HepG2 (cell line): Measurements from ENCODE around the gene KRTAP10-4. TPM values are rescaled to one million over a fixed set of nuclear protein-coding genes. Genes with fewer than 3 reads are reported as not detected.

Experiments
- ATAC-seq: fragments of 200-7000 bp; cut with Tn5 transposase; 3 replicates; pipeline ENCODE4 v1.9.1; 2020; ENCODE audit warnings: mild to moderate bottlenecking, moderate library complexity
- BruUV-seq: library from RNA; stranded (reverse); fragments of 400-500 nt; replicated peaks from 2 replicates; lab custom pipeline; 2021; lab: Mats Ljungman, UMichigan
- CTCF ChIA-PET: fragments of 300-600 bp; formaldehyde crosslinking; extraction: SDS; loops from one replicate; lab custom pipeline; 2021; ENCODE audit warnings: low total read pairs, inconsistent platforms, low intra/inter-chr PET ratio; lab: Yijun Ruan, JAX
- POLR2A ChIA-PET: fragments of 350-600 bp; sonication (Branson Sonifier 250); formaldehyde crosslinking; loops from one replicate; lab custom pipeline; 2020; ENCODE audit warnings: antibody characterized with exemption, inconsistent platforms; lab: Yijun Ruan, JAX
- DNase-seq: peaks from one replicate; pipeline ENCODE4 v3.0.0-alpha.2; 2015; ENCODE audit warnings: low spot score
- FAIRE-seq: peaks from 3 replicates; lab custom pipeline; 2011; peaks lifted over from hg19 to GRCh38; lab: Jason Lieb, UNC
- H2AFZ ChIP-seq: one replicate; pipeline ENCODE4 v1.6.1; 2011; ENCODE audit warnings: low read length, inconsistent platforms
- H3K27ac ChIP-seq: fragments of 300-600 bp; 3 replicates; pipeline ENCODE4 v1.8.0; 2011; ENCODE audit warnings: mixed run types, mild to moderate bottlenecking, mixed read lengths, low read length, inconsistent platforms; ENCODE audit not compliant: insufficient read depth; ENCODE audit errors: extremely low read length
- H3K27me3 ChIP-seq, 2 experiments: fragments of 200-600 bp in 1 of 2; 2 replicates in 1 of 2; 3 replicates in 1 of 2; pipeline versions ENCODE4 v1.6.0 to v1.8.0; 2011; ENCODE audit warnings: low read length in 2 of 2, mild to moderate bottlenecking in 2 of 2, moderate library complexity in 2 of 2, inconsistent platforms in 1 of 2; ENCODE audit not compliant: insufficient read depth in 2 of 2, control insufficient read depth in 1 of 2
- H3K36me3 ChIP-seq, 2 experiments: fragments of 200-600 bp in 1 of 2; replicated peaks in 1 of 2; 2 replicates in 1 of 2; 3 replicates in 1 of 2; pipeline versions ENCODE4 v1.5.1 to v1.8.0; 2011; ENCODE audit warnings: low read length in 2 of 2, inconsistent platforms in 1 of 2; ENCODE audit not compliant: insufficient read depth in 2 of 2, control insufficient read depth in 1 of 2
- H3K4me1 ChIP-seq: 2 replicates; pipeline ENCODE4 v1.5.1; 2012; ENCODE audit warnings: low read length, inconsistent platforms; ENCODE audit not compliant: insufficient read depth
- H3K4me2 ChIP-seq: 2 replicates; pipeline ENCODE4 v1.6.0; 2011; ENCODE audit warnings: low read depth, low read length, inconsistent platforms
- H3K4me3 ChIP-seq, 3 experiments: fragments of 200-600 bp in 1 of 3; sonication (generic), shearing (Covaris generic) in 1 of 3; replicated peaks in 1 of 3; 2 replicates each; pipeline ENCODE4 v1.5.1; 2011 to 2016; ENCODE audit warnings: low read length in 3 of 3, inconsistent platforms in 2 of 3, low read depth in 2 of 3, mild to moderate bottlenecking in 2 of 3, control low read depth in 1 of 3, mixed read lengths in 1 of 3; ENCODE audit not compliant: insufficient read depth in 1 of 3
- H3K79me2 ChIP-seq: one replicate; pipeline ENCODE4 v1.6.1; 2011; ENCODE audit warnings: low read length, inconsistent platforms; ENCODE audit not compliant: insufficient read depth
- H3K9ac ChIP-seq: 2 replicates; pipeline ENCODE4 v1.6.0; 2011; ENCODE audit warnings: mild to moderate bottlenecking, low read depth, low read length, inconsistent platforms; ENCODE audit not compliant: insufficient read depth
- H3K9me3 ChIP-seq: 2 replicates; pipeline ENCODE4 v1.5.1; 2012; ENCODE audit warnings: mild to moderate bottlenecking, low read length
- H4K20me1 ChIP-seq: 2 replicates; pipeline ENCODE4 v1.6.0; 2011; ENCODE audit warnings: inconsistent platforms, mild to moderate bottlenecking, low read length, moderate library complexity; ENCODE audit not compliant: insufficient read depth
- ARID2 ChIP-seq: sonication (generic); formaldehyde crosslinking; IDR thresholded peaks from 2 replicates; pipeline ENCODE4 v1.8.1; 2022; ENCODE audit warnings: mild to moderate bottlenecking, missing genetic modification reagents, borderline replicate concordance
- CEBPB ChIP-seq: IDR thresholded peaks from 2 replicates; pipeline ENCODE4 v1.6.1; 2011; ENCODE audit warnings: low read depth, low read length, improper control_type of control experiment, borderline replicate concordance
- GFI1 ChIP-seq: sonication (generic); formaldehyde crosslinking; IDR thresholded peaks from 2 replicates; pipeline ENCODE4 v1.5.0; 2020; ENCODE audit warnings: missing genetic modification reagents, mild to moderate bottlenecking, borderline replicate concordance
- GPN1 ChIP-seq: sonication (generic); formaldehyde crosslinking; IDR thresholded peaks from 2 replicates; pipeline ENCODE4 v1.5.1; 2020; ENCODE audit warnings: missing genetic modification reagents, borderline replicate concordance
- HDAC1 ChIP-seq: sonication (generic); formaldehyde crosslinking; IDR thresholded peaks from 2 replicates; pipeline ENCODE4 v1.5.1; 2020; ENCODE audit warnings: mild to moderate bottlenecking, missing genetic modification reagents
- IRX3 ChIP-seq: sonication (generic); formaldehyde crosslinking; IDR thresholded peaks from 2 replicates; pipeline ENCODE4 v1.8.1; 2023; ENCODE audit warnings: mild to moderate bottlenecking, low read depth, missing genetic modification reagents, borderline replicate concordance
- SMC3 ChIP-seq: IDR thresholded peaks from 2 replicates; pipeline ENCODE4 v1.6.1; 2011; ENCODE audit warnings: low read length, improper control_type of control experiment
- SOX6 ChIP-seq, 2 experiments: fragments of 450-650 bp in 1 of 2; sonication (generic) in 1 of 2; formaldehyde crosslinking in 1 of 2; IDR thresholded peaks; 2 replicates each; pipeline versions ENCODE4 v1.4.0 to v1.6.1; 2017 to 2020; ENCODE audit warnings: antibody characterized with exemption in 1 of 2, mild to moderate bottlenecking in 1 of 2, missing genetic modification reagents in 1 of 2
- TAF1 ChIP-seq: sonication (generic); formaldehyde crosslinking; IDR thresholded peaks from 2 replicates; pipeline ENCODE4 v1.4.0; 2020; ENCODE audit warnings: missing genetic modification reagents
- ZNF205 ChIP-seq: IDR thresholded peaks from 2 replicates; pipeline ENCODE4 v1.6.1; 2018; ENCODE audit warnings: missing biosample characterization, missing genetic modification reagents
- ZNF333 ChIP-seq: sonication (generic); formaldehyde crosslinking; IDR thresholded peaks from 2 replicates; pipeline ENCODE4 v1.4.0; 2020; ENCODE audit warnings: mild to moderate bottlenecking, missing genetic modification reagents, borderline replicate concordance
- ZNF383 ChIP-seq: sonication (generic); formaldehyde crosslinking; IDR thresholded peaks from 2 replicates; pipeline ENCODE4 v1.4.0; 2020; ENCODE audit warnings: missing genetic modification reagents, mild to moderate bottlenecking, borderline replicate concordance
- ZNF446 ChIP-seq: sonication (generic); formaldehyde crosslinking; IDR thresholded peaks from 2 replicates; pipeline ENCODE4 v1.5.0; 2020; ENCODE audit warnings: mild to moderate bottlenecking, missing genetic modification reagents
- ZNF552 ChIP-seq: sonication (generic); formaldehyde crosslinking; IDR thresholded peaks from 2 replicates; pipeline ENCODE4 v1.9.0; 2022; ENCODE audit warnings: missing genetic modification reagents, mild to moderate bottlenecking, borderline replicate concordance
- ZNF629 ChIP-seq: sonication (generic); formaldehyde crosslinking; conservative IDR thresholded peaks from 2 replicates; pipeline ENCODE4 v1.5.0; 2020; ENCODE audit warnings: missing genetic modification reagents
- ZSCAN25 ChIP-seq: sonication (generic); formaldehyde crosslinking; IDR thresholded peaks from 2 replicates; pipeline ENCODE4 v1.8.0; 2022; ENCODE audit warnings: mild to moderate bottlenecking, missing genetic modification reagents
- WGBS: methylation state at CpG from one replicate; pipeline ENCODE4 v1.1.6; 2017; ENCODE audit warnings: low lambda C conversion rate; 5-methylcytosine and 5-hydroxymethylcytosine counted together
- in situ Hi-C: cut with HindIII; loops from 2 replicates; pipeline ENCODE4 v1.10.0; 2017; ENCODE audit warnings: low pct_unique_long_range_greater_than_20kb; ENCODE audit not compliant: extremely low pct_ligation_motif_present
- intact Hi-C: fragments of 100-400 bp; cut with micrococcal nuclease; formaldehyde crosslinking; loops from one replicate; pipeline ENCODE4 v1.10.0; 2022; ENCODE audit not compliant: unreplicated experiment
- polyA plus RNA-seq, 8 experiments: library from polyadenylated mRNA; depleted of rRNA in 3 of 8; stranded (reverse) in 7 of 8; unstranded in 1 of 8; fragments of >200 nt; fragmentation: Illumina TruSeq in 4 of 8; extraction: Trizol in 4 of 8; gene quantifications; 2 replicates each; pipeline versions ENCODE4 v1.2.1 to v1.2.3, GENCODE V29; 2011 to 2016; ENCODE audit warnings: low read depth in 4 of 8, missing spikeins in 1 of 8, mixed read lengths in 1 of 8; ENCODE audit not compliant: insufficient read depth in 1 of 8
- total RNA-seq, 5 experiments: library from RNA; depleted of rRNA; stranded (reverse); fragments of >200 nt; fragmentation: Illumina TruSeq; extraction: Trizol; gene quantifications; 2 replicates each; pipeline ENCODE4 v1.2.3, GENCODE V29; 2016; ENCODE audit warnings: low read depth in 1 of 5
- TF ChIP-seq, protein P1 (sequence below): sonication (generic); formaldehyde crosslinking; IDR thresholded peaks from 2 replicates; pipeline ENCODE4 v1.4.0; 2020; ENCODE audit warnings: missing genetic modification reagents
- TF ChIP-seq, protein P2 (sequence below): sonication (generic); formaldehyde crosslinking; IDR thresholded peaks from 2 replicates; pipeline ENCODE4 v1.4.0; 2020; ENCODE audit warnings: missing genetic modification reagents, borderline replicate concordance

KRTAP10-4 gene
- total and polyA plus RNA-seq, 2 of the 13 experiments (the other 11 are each of a cell fraction or from before 2014, with no cell fraction given) = not detected

DNA sequence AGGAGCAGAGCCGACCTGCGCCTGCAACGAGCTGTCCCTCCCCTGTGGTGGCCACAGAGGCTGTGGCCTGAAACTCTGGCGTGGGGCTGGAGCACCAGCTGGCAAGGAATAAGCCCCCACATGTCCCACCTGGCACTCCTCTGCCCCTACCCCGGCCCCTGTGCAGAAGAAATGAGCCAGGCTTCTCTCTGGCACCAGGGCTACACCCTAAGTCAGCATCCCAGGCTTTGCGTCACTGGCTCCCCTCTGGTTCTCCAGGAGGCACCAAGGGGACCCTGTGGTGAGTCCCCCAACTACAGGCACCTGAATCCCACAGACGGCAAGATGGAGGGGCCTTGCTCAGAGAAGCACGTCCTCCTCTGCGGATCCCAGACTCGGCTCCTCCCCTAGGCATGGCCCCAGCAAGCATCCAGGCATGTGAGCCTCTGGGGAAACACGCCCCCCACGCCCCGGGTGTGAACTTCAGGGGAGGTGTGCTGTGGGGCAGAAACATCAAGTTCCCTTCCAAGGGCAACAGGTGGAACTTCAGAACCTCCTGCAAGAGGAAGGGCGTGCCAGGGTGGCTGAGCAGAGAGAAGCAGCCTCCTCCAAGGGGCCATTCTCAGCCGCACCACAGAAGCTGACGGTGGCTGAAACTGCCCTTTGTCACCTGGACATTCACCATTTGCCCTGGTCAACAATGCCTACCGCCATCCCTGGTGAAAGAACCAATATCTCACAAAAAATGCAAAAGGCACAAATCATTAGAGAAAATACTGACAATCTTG is 29.8 kb downstream of the KRTAP10-4 start:
- TF ChIP-seq ZNF333 (CRISPR knock-in tag) (no peak), IRX3 (no peak), GPN1 (CRISPR knock-in tag) (no peak), ZNF629 (CRISPR knock-in tag) (no peak), TAF1 (CRISPR knock-in tag) (no peak), SMC3 (no peak)
- Histone ChIP-seq H3K27ac (no peak overlapping the region), H4K20me1 (no peaks in the 10 kb centered on the region), H3K9me3 (no peaks in the 10 kb centered on the region), H3K9ac (no peak overlapping the region), H3K27me3 (peaks cover 0 to 1% of the 10 kb centered on the region in 2 experiments; a peak in 1 of 5 replicates), H3K79me2 (no peaks in the 10 kb centered on the region), H3K4me1 (no peaks in the 10 kb centered on the region), H3K4me3 (no peak overlapping the region), H3K4me2 (no peak overlapping the region), H3K36me3 (no peaks in the 10 kb centered on the region), H2AFZ (no peak overlapping the region)
- FAIRE-seq (no peak), DNase-seq (no peak), ATAC-seq (no peak)
- in situ Hi-C loops = no loop called here
- 62% methylated on average over 8 of the region's 17 CpGs for WGBS
- CTCF ChIA-PET = no interaction called here
- intact Hi-C loops = no loop called here
- POLR2A ChIA-PET = no interaction called here
- no TSS peak for BruUV-seq

DNA sequence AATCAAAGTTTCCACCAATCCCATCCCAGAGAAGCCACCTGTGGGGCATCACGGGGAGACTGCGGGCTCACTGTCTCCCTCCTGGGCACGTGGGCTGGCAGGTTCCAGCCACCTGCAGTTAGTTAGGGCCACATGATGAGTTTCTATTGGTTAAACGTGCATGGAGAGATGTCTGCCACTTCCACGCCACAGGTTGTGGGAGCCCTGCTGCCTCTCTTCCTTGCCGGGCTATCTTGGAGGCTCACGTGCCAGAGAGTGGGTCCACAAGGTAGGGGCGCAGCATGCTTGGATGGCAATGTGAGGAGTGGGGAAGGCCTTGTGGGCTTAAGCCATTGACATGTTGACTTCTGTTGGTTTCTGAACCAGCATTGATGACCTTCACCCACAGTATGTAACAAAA is 30.4 kb downstream of the KRTAP10-4 start:
- H3K27me3 ChIP-seq = peaks cover 0 to 1% of the 10 kb centered on the region in 2 experiments; a peak in 1 of 5 replicates
- intact Hi-C loops (no loop called here), in situ Hi-C loops (no loop called here)
- DNase-seq (no peak), FAIRE-seq (no peak), ATAC-seq (no peak)
- CTCF ChIA-PET = no interaction called here
- H2AFZ ChIP-seq = no peak overlapping the region
- POLR2A ChIA-PET = no interaction called here
- H4K20me1 ChIP-seq = no peaks in the 10 kb centered on the region
- 48% methylated on average over 8 of the region's 8 CpGs for WGBS
- no peak overlapping the region for H3K4me3 ChIP-seq
- no peaks in the 10 kb centered on the region for H3K9me3 ChIP-seq
- H3K9ac ChIP-seq = no peak overlapping the region
- no peaks in the 10 kb centered on the region for H3K4me1 ChIP-seq
- H3K27ac ChIP-seq = no peak overlapping the region
- no peaks in the 10 kb centered on the region for H3K36me3 ChIP-seq
- H3K4me2 ChIP-seq = no peak overlapping the region
- H3K79me2 ChIP-seq = no peaks in the 10 kb centered on the region
- no peak for TF ChIP-seq ZSCAN25 (CRISPR knock-in tag)
- TF ChIP-seq, protein P1, sequence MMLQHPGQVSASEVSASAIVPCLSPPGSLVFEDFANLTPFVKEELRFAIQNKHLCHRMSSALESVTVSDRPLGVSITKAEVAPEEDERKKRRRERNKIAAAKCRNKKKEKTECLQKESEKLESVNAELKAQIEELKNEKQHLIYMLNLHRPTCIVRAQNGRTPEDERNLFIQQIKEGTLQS (CRISPR knock-in tag) = no peak
- no peak for TF ChIP-seq CEBPB
- no peak for TF ChIP-seq ZNF383 (CRISPR knock-in tag)
- no peak for TF ChIP-seq GFI1 (CRISPR knock-in tag)
- no peak for TF ChIP-seq HDAC1 (CRISPR knock-in tag)
- TF ChIP-seq, protein P2, sequence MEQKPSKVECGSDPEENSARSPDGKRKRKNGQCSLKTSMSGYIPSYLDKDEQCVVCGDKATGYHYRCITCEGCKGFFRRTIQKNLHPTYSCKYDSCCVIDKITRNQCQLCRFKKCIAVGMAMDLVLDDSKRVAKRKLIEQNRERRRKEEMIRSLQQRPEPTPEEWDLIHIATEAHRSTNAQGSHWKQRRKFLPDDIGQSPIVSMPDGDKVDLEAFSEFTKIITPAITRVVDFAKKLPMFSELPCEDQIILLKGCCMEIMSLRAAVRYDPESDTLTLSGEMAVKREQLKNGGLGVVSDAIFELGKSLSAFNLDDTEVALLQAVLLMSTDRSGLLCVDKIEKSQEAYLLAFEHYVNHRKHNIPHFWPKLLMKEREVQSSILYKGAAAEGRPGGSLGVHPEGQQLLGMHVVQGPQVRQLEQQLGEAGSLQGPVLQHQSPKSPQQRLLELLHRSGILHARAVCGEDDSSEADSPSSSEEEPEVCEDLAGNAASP = no peak
- no peak for TF ChIP-seq SOX6 (IDR thresholded peaks at IDR 0.05)
- no peak for TF ChIP-seq SOX6 (CRISPR knock-in tag; IDR thresholded peaks at IDR 0.05)
- no peak for TF ChIP-seq ZNF205 (CRISPR knock-in tag)
- no peak for TF ChIP-seq ZNF446 (CRISPR knock-in tag)
- TF ChIP-seq ZNF552 (CRISPR knock-in tag) = no peak
- no peak for TF ChIP-seq ARID2 (CRISPR knock-in tag)
- TF ChIP-seq, all 625 proteins: peak for 0
- BruUV-seq = no TSS peak
